A673 (cell line): ENCODE data around the gene VRK2. TPM values are rescaled to one million over a fixed set of nuclear protein-coding genes. Genes with fewer than 3 reads are reported as not detected.

ENCODE experiments used
- BruUV-seq: library from RNA; stranded (reverse); fragments of 400-500 nt; replicated peaks from 2 replicates; lab custom pipeline; 2021; lab: Mats Ljungman, UMichigan
- CTCF ChIA-PET: fragments of 300-600 bp; sonication (Branson Sonifier 250); formaldehyde crosslinking; loops from one replicate; lab custom pipeline; 2022; ENCODE audit warnings: antibody characterized with exemption; lab: Charles Lee
- POLR2A ChIA-PET: fragments of 300-600 bp; sonication (Branson Sonifier 250); formaldehyde crosslinking; loops from one replicate; lab custom pipeline; 2022; ENCODE audit warnings: antibody characterized with exemption; ENCODE audit not compliant: low non-redundant PET; lab: Charles Lee
- DNase-seq: peaks from one replicate; pipeline ENCODE4 v3.0.0-alpha.2; 2015; ENCODE audit warnings: low spot score
- H3K27ac ChIP-seq: fragments of 200-600 bp; sonication (generic); 2 replicates; pipeline ENCODE4 v1.5.1; 2016; ENCODE audit warnings: mixed run types, low read depth, mild to moderate bottlenecking, mixed read lengths, antibody characterized with exemption, low read length; ENCODE audit not compliant: poor library complexity, severe bottlenecking
- H3K27me3 ChIP-seq: fragments of 200-600 bp; sonication (generic); replicated peaks from 2 replicates; pipeline ENCODE4 v1.6.1; 2017; ENCODE audit warnings: mixed run types, low read depth, mild to moderate bottlenecking, mixed read lengths, antibody characterized with exemption, low read length; ENCODE audit not compliant: insufficient read depth, poor library complexity
- H3K36me3 ChIP-seq: fragments of 200-600 bp; sonication (generic); 2 replicates; pipeline ENCODE4 v1.6.1; 2016; ENCODE audit warnings: mixed run types, mild to moderate bottlenecking, mixed read lengths, antibody characterized with exemption, low read length; ENCODE audit not compliant: insufficient read depth, poor library complexity, severe bottlenecking
- H3K4me1 ChIP-seq: fragments of 200-600 bp; sonication (generic); 2 replicates; pipeline ENCODE4 v1.6.1; 2017; ENCODE audit warnings: mixed run types, mild to moderate bottlenecking, mixed read lengths, antibody characterized with exemption, low read length; ENCODE audit not compliant: insufficient read depth, poor library complexity, severe bottlenecking
- H3K4me3 ChIP-seq: fragments of 200-600 bp; sonication (generic); 2 replicates; pipeline ENCODE4 v1.5.1; 2016; ENCODE audit warnings: low read depth, mixed run types, mild to moderate bottlenecking, mixed read lengths, low read length; ENCODE audit not compliant: poor library complexity, severe bottlenecking
- H3K9me3 ChIP-seq: fragments of 200-600 bp; sonication (generic); 2 replicates; pipeline ENCODE4 v1.6.1; 2016; ENCODE audit warnings: mixed run types, low read depth, mild to moderate bottlenecking, mixed read lengths, antibody characterized with exemption, low read length; ENCODE audit not compliant: poor library complexity, severe bottlenecking
- EZH2 ChIP-seq: fragments of 200-600 bp; sonication (generic); IDR thresholded peaks from 2 replicates; pipeline ENCODE4 v1.6.1; 2017; ENCODE audit warnings: borderline replicate concordance, low read depth, mild to moderate bottlenecking, mixed read lengths, antibody characterized with exemption, low read length; ENCODE audit not compliant: poor library complexity, severe bottlenecking
- intact Hi-C: fragments of 100-400 bp; cut with micrococcal nuclease; formaldehyde crosslinking; loops from one replicate; pipeline ENCODE4 v1.10.0; 2022; ENCODE audit not compliant: unreplicated experiment
- total RNA-seq: library from RNA; stranded (reverse); gene quantifications from 2 replicates; pipeline ENCODE4 v1.2.3, GENCODE V29; 2021
- TF ChIP-seq, protein P1 (sequence below): fragments of 300-800, 200-600 bp; sonication (generic); conservative IDR thresholded peaks from 2 replicates; pipeline ENCODE4 v1.5.1; 2017; ENCODE audit warnings: low read depth, mild to moderate bottlenecking, antibody characterized with exemption, low read length, moderate library complexity, mixed read lengths

Gene VRK2
- total RNA-seq, 1 experiment from 2014 or later, result 16.1 TPM

- Histone ChIP-seq H3K4me1 (peaks cover 5% of the 10 kb centered on the region), H3K9me3 (no peaks in the 10 kb centered on the region), H3K36me3 (no peaks in the 10 kb centered on the region), H3K27me3 (no peaks in the 10 kb centered on the region), H3K27ac (no peak overlapping the region), H3K4me3 (no peak overlapping the region)
- ChIA-PET POLR2A (no interaction called here), CTCF (no interaction called here)
- no TSS peak for BruUV-seq
- TF ChIP-seq EZH2, result no peak
- TF ChIP-seq, protein P1, sequence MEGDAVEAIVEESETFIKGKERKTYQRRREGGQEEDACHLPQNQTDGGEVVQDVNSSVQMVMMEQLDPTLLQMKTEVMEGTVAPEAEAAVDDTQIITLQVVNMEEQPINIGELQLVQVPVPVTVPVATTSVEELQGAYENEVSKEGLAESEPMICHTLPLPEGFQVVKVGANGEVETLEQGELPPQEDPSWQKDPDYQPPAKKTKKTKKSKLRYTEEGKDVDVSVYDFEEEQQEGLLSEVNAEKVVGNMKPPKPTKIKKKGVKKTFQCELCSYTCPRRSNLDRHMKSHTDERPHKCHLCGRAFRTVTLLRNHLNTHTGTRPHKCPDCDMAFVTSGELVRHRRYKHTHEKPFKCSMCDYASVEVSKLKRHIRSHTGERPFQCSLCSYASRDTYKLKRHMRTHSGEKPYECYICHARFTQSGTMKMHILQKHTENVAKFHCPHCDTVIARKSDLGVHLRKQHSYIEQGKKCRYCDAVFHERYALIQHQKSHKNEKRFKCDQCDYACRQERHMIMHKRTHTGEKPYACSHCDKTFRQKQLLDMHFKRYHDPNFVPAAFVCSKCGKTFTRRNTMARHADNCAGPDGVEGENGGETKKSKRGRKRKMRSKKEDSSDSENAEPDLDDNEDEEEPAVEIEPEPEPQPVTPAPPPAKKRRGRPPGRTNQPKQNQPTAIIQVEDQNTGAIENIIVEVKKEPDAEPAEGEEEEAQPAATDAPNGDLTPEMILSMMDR, result no peak
- DNase-seq, result no peak
- intact Hi-C loops, result no loop called here
Measured at GRCh38 chr2:58039170-58039611, 7.4 kb upstream of the VRK2 start.

DNA sequence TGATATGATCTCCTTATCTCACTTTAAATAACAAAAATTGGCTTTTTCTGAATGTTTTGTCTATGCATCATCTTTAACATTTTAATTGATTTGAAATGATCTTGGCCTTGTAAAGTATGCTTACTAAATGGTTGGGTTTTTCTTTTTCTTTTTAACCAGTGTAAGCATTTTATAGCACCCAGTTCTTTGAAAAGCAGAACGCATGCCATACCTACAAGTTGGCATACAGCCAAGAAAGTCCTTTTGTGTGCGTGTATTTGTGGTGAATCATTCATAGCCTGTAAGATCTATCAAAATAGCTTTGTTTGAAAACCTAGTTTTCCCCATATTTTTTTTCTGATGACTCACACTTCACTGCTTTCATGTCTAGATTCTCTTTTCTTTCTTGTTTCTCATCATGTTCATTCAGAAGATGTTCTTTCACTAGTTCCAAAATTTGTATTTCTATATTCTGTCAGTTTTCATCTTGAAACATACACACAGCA lies 4.1 kb upstream of the VRK2 start:
- intact Hi-C loops, result loop anchor here (10.0 kb wide), 2 partner anchors 202 to 522 kb away; partner anchors contain the start of gene FANCL
- Histone ChIP-seq H3K9me3 (no peaks in the 10 kb centered on the region), H3K36me3 (no peaks in the 10 kb centered on the region), H3K27ac (no peak overlapping the region), H3K4me1 (peaks cover 7% of the 10 kb centered on the region), H3K4me3 (no peak overlapping the region), H3K27me3 (no peaks in the 10 kb centered on the region)
- TF ChIP-seq, protein P1, result no peak
- TF ChIP-seq EZH2, result no peak
- ChIA-PET CTCF (no interaction called here), POLR2A (no interaction called here)
- BruUV-seq, result no TSS peak
- peak; percentile 55 for DNase-seq

DNA sequence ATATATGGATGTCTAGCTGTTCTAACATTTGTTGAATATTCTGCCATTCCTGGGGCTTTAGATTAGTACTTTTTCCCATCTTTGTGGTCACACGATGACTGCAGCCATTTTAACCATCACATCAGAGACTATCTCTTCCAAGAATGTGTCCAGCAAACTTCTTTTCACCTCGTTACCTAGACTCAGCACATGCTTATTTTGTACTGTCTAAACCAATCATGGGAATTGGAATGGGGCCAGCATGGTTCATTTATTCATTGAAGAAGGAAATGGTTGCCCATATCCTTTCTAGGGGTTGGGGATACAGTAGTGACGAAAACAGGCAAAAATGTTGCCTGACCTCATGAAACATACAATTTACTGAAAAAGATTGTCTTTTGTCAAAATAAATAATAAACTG lies 2.5 kb upstream of the VRK2 start:
- no peak overlapping the region for H3K27ac ChIP-seq
- ChIA-PET CTCF (no interaction called here), POLR2A (no interaction called here)
- no TSS peak for BruUV-seq
- DNase-seq, result no peak
- H3K4me3 ChIP-seq, result no peak overlapping the region
- intact Hi-C loops, result loop anchor here (10.0 kb wide), 2 partner anchors 201 to 521 kb away; partner anchors contain the start of gene FANCL
- peaks cover 11% of the 10 kb centered on the region for H3K4me1 ChIP-seq
- TF ChIP-seq, protein P1, result no peak
- TF ChIP-seq EZH2, result no peak
- H3K9me3 ChIP-seq, result no peaks in the 10 kb centered on the region
- no peaks in the 10 kb centered on the region for H3K27me3 ChIP-seq
- no peaks in the 10 kb centered on the region for H3K36me3 ChIP-seq
